ENCODE measurements around the gene ZWILCH.

DNA sequence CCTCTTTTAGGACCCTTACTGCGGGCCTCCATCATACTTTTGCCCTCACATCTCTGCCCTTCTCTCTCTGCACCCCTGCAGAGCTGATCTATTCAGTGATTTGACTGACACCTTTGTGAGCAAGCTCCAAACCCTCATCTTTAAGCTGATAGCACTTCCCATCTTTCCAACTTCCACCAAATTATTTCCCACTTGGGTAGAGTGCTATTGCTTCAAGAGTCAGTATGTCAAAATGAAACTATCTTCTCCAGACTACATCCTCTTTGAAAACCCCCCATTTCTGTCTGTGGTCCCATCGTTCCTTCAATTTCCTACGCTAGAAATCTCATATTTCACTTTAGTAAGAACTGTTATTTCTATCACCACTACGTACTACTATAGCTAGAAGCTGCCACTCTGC, 19.7 kb downstream of the ZWILCH start:
- TF ChIP-seq, protein P1, sequence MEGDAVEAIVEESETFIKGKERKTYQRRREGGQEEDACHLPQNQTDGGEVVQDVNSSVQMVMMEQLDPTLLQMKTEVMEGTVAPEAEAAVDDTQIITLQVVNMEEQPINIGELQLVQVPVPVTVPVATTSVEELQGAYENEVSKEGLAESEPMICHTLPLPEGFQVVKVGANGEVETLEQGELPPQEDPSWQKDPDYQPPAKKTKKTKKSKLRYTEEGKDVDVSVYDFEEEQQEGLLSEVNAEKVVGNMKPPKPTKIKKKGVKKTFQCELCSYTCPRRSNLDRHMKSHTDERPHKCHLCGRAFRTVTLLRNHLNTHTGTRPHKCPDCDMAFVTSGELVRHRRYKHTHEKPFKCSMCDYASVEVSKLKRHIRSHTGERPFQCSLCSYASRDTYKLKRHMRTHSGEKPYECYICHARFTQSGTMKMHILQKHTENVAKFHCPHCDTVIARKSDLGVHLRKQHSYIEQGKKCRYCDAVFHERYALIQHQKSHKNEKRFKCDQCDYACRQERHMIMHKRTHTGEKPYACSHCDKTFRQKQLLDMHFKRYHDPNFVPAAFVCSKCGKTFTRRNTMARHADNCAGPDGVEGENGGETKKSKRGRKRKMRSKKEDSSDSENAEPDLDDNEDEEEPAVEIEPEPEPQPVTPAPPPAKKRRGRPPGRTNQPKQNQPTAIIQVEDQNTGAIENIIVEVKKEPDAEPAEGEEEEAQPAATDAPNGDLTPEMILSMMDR (conservative IDR thresholded peaks at IDR 0.05 in 1 of 2, IDR thresholded peaks at IDR 0.05 in 1 of 2; ENCODE audit: low read depth in 1 of 2, low read length in 2 of 2): no peak
- TF ChIP-seq EZH2 (IDR thresholded peaks at IDR 0.05; ENCODE audit: low read length, missing control alignments): no peak
